Ishikawa (cell line): ENCODE results near the gene PCDHB6.

Source experiments
- CEBPB ChIP-seq: IDR thresholded peaks from 2 replicates; pipeline ENCODE4 v1.6.1; 2012
- CREB1 ChIP-seq: IDR thresholded peaks from 2 replicates; pipeline ENCODE4 v1.6.1; 2012; ENCODE audit warnings: low read depth
- EGR1 ChIP-seq: IDR thresholded peaks from 2 replicates; pipeline ENCODE4 v1.6.1; 2012
- EP300 ChIP-seq: IDR thresholded peaks from 2 replicates; pipeline ENCODE4 v1.6.1; 2012; ENCODE audit warnings: borderline replicate concordance
- RAD21 ChIP-seq: IDR thresholded peaks from 2 replicates; pipeline ENCODE4 v1.6.1; 2012; ENCODE audit warnings: low read depth
- TAF1 ChIP-seq: IDR thresholded peaks from 2 replicates; pipeline ENCODE4 v1.6.1; 2012; ENCODE audit warnings: low read depth, mild to moderate bottlenecking
- ZBTB7A ChIP-seq: IDR thresholded peaks from 2 replicates; pipeline ENCODE4 v1.6.1; 2012; ENCODE audit warnings: low read depth
- TF ChIP-seq, protein P1 (sequence below): IDR thresholded peaks from 2 replicates; pipeline ENCODE4 v1.6.1; 2012; ENCODE audit warnings: low read depth, mild to moderate bottlenecking
- TF ChIP-seq, protein P2 (sequence below): IDR thresholded peaks from 2 replicates; pipeline ENCODE4 v1.6.1; 2012
- TF ChIP-seq, protein P3 (sequence below): IDR thresholded peaks from 2 replicates; pipeline ENCODE4 v1.6.1; 2012

DNA sequence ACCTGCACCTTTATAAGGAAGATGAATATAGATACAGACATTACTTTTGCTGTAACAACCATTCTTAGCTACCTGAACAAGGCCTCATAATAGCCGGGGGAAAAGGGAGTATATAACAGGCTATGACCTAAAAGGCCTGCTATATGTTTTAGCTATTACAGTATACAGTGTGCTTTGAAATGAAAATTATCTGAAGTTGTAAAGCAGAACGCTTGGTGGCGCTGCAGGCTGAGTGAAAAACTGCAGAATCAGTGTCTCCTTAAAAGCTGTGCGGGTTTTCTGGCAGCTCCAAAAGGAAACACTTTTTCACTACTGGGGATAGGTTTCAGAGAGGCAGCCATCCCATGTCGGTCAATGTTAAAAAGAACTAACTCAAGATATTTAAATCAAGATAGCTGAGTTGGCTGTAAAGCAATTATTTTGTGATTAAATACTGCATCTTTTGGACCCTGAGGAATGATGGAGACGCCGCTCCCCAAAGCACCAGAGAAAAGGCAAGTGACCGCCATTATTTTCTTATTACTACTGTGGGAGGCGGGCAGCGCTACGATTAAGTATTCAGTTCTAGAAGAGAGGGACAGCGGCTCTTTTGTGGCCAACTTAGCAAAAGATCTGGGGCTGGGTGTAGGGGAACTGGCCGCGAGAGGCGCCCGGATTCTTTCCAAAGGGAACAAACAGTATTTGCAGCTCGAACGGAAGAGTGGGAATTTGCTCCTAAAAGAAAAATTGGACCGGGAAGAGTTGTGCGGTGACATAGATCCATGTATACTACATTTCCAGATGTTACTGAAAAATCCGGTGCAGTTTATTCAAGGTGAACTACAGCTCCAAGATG lies 5.9 kb downstream of the PCDHB6 start:
- no peak for TF ChIP-seq RAD21
- TF ChIP-seq EP300, result no peak
- no peak for TF ChIP-seq CEBPB
- no peak for TF ChIP-seq CREB1
- no peak for TF ChIP-seq ZBTB7A
- TF ChIP-seq EGR1, result no peak
- TF ChIP-seq, protein P1, sequence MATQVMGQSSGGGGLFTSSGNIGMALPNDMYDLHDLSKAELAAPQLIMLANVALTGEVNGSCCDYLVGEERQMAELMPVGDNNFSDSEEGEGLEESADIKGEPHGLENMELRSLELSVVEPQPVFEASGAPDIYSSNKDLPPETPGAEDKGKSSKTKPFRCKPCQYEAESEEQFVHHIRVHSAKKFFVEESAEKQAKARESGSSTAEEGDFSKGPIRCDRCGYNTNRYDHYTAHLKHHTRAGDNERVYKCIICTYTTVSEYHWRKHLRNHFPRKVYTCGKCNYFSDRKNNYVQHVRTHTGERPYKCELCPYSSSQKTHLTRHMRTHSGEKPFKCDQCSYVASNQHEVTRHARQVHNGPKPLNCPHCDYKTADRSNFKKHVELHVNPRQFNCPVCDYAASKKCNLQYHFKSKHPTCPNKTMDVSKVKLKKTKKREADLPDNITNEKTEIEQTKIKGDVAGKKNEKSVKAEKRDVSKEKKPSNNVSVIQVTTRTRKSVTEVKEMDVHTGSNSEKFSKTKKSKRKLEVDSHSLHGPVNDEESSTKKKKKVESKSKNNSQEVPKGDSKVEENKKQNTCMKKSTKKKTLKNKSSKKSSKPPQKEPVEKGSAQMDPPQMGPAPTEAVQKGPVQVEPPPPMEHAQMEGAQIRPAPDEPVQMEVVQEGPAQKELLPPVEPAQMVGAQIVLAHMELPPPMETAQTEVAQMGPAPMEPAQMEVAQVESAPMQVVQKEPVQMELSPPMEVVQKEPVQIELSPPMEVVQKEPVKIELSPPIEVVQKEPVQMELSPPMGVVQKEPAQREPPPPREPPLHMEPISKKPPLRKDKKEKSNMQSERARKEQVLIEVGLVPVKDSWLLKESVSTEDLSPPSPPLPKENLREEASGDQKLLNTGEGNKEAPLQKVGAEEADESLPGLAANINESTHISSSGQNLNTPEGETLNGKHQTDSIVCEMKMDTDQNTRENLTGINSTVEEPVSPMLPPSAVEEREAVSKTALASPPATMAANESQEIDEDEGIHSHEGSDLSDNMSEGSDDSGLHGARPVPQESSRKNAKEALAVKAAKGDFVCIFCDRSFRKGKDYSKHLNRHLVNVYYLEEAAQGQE, result no peak
- TF ChIP-seq TAF1, result no peak
- TF ChIP-seq, protein P2, sequence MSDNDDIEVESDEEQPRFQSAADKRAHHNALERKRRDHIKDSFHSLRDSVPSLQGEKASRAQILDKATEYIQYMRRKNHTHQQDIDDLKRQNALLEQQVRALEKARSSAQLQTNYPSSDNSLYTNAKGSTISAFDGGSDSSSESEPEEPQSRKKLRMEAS, result no peak
- TF ChIP-seq, protein P3, sequence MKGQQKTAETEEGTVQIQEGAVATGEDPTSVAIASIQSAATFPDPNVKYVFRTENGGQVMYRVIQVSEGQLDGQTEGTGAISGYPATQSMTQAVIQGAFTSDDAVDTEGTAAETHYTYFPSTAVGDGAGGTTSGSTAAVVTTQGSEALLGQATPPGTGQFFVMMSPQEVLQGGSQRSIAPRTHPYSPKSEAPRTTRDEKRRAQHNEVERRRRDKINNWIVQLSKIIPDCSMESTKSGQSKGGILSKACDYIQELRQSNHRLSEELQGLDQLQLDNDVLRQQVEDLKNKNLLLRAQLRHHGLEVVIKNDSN, result no peak
